WTC11 (cell line): Measurements from ENCODE around the gene PGPEP1.

Experiments
- MXD4 ChIP-seq: fragments of 250-450 bp; sonication (Bioruptor Pico); IDR thresholded peaks from 2 replicates; pipeline ENCODE4 v1.8.0; 2021; ENCODE audit warnings: mild to moderate bottlenecking, moderate library complexity, borderline replicate concordance
- TCF7 ChIP-seq: sonication (generic); formaldehyde crosslinking; IDR thresholded peaks from 2 replicates; pipeline ENCODE4 v1.8.0; 2022; ENCODE audit warnings: mild to moderate bottlenecking, low read depth, missing genetic modification reagents, moderate library complexity
- ZNF263 ChIP-seq: sonication (generic); formaldehyde crosslinking; IDR thresholded peaks from 2 replicates; pipeline ENCODE4 v1.8.1; 2022; ENCODE audit warnings: low read depth, mild to moderate bottlenecking, moderate library complexity, missing genetic modification reagents
- ZNF317 ChIP-seq: sonication (generic); formaldehyde crosslinking; IDR thresholded peaks from 2 replicates; pipeline ENCODE4 v1.8.1; 2023; ENCODE audit warnings: low read depth, mild to moderate bottlenecking, moderate library complexity, missing genetic modification reagents, borderline replicate concordance
- ZNF416 ChIP-seq: fragments of 250-450 bp; sonication (Bioruptor Pico); IDR thresholded peaks from 2 replicates; pipeline ENCODE4 v1.9.0; 2021; ENCODE audit warnings: mild to moderate bottlenecking, inconsistent platforms
- ZNF423 ChIP-seq: fragments of 250-450 bp; sonication (Bioruptor Pico); IDR thresholded peaks from 2 replicates; pipeline ENCODE4 v2.1.2; 2022; ENCODE audit warnings: mild to moderate bottlenecking, moderate library complexity
- TF ChIP-seq, protein P1 (sequence below): fragments of 200-600 bp; IDR thresholded peaks from 2 replicates; pipeline ENCODE4 v1.8.0; 2022; ENCODE audit warnings: antibody characterized with exemption
- TF ChIP-seq, protein P2 (sequence below): sonication (generic); formaldehyde crosslinking; IDR thresholded peaks from 2 replicates; pipeline ENCODE4 v1.8.0; 2022; ENCODE audit warnings: mild to moderate bottlenecking, missing genetic modification reagents
- TF ChIP-seq, protein P3 (sequence below): sonication (generic); formaldehyde crosslinking; IDR thresholded peaks from 2 replicates; pipeline ENCODE4 v1.8.0; 2023; ENCODE audit warnings: missing genetic modification reagents
- TF ChIP-seq, protein P4 (sequence below): sonication (generic); formaldehyde crosslinking; IDR thresholded peaks from 2 replicates; pipeline ENCODE4 v1.8.1; 2023; ENCODE audit warnings: mild to moderate bottlenecking, moderate library complexity, missing genetic modification reagents

DNA sequence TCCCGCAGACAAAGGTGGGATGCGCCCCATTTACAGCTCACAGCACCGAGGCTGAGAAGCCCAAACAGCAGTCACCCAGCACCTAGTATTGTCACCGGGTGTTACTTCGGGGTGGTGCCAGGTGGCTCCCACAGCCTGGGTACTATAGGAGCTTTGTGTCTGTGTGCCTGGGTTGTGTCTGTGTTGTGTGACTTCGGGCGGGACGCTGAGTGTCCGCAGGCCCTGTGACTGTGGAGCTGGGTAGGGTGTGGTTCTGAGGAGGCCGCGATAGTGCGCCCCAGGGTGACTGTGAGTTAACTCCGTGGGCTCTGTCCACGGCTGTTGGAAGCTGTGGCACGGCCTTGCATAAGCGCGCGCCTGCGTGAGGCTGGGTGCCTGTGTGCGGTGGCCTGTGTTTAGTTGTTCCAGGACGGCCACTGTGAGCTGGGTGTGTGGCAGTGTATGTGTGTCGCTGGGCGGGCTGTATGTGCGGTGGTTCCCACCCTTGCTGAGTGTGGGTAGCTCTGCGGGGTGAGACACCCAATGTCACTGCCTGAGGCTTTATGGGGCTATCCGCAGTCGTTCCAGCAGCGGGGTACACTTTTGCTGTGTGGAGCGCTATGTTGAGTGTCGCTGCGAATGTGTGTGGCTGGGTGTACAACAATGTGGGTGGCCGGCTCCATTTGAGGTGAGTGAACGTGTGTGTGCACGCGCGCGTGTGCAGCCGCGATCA lies 78.2 kb downstream of the PGPEP1 start:
- TF ChIP-seq ZNF263 (CRISPR knock-in tag), result no peak
- TF ChIP-seq, protein P1, sequence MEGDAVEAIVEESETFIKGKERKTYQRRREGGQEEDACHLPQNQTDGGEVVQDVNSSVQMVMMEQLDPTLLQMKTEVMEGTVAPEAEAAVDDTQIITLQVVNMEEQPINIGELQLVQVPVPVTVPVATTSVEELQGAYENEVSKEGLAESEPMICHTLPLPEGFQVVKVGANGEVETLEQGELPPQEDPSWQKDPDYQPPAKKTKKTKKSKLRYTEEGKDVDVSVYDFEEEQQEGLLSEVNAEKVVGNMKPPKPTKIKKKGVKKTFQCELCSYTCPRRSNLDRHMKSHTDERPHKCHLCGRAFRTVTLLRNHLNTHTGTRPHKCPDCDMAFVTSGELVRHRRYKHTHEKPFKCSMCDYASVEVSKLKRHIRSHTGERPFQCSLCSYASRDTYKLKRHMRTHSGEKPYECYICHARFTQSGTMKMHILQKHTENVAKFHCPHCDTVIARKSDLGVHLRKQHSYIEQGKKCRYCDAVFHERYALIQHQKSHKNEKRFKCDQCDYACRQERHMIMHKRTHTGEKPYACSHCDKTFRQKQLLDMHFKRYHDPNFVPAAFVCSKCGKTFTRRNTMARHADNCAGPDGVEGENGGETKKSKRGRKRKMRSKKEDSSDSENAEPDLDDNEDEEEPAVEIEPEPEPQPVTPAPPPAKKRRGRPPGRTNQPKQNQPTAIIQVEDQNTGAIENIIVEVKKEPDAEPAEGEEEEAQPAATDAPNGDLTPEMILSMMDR, result no peak
- no peak for TF ChIP-seq ZNF416
- no peak for TF ChIP-seq ZNF317 (CRISPR knock-in tag)
- TF ChIP-seq, protein P2, sequence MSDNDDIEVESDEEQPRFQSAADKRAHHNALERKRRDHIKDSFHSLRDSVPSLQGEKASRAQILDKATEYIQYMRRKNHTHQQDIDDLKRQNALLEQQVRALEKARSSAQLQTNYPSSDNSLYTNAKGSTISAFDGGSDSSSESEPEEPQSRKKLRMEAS (CRISPR knock-in tag), result no peak
- no peak for TF ChIP-seq TCF7 (CRISPR knock-in tag)
- no peak for TF ChIP-seq MXD4 (CRISPR knock-in tag)
- TF ChIP-seq, protein P3, sequence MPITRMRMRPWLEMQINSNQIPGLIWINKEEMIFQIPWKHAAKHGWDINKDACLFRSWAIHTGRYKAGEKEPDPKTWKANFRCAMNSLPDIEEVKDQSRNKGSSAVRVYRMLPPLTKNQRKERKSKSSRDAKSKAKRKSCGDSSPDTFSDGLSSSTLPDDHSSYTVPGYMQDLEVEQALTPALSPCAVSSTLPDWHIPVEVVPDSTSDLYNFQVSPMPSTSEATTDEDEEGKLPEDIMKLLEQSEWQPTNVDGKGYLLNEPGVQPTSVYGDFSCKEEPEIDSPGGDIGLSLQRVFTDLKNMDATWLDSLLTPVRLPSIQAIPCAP, result no peak
- no peak for TF ChIP-seq ZNF423 (CRISPR knock-in tag)
- TF ChIP-seq, protein P4, sequence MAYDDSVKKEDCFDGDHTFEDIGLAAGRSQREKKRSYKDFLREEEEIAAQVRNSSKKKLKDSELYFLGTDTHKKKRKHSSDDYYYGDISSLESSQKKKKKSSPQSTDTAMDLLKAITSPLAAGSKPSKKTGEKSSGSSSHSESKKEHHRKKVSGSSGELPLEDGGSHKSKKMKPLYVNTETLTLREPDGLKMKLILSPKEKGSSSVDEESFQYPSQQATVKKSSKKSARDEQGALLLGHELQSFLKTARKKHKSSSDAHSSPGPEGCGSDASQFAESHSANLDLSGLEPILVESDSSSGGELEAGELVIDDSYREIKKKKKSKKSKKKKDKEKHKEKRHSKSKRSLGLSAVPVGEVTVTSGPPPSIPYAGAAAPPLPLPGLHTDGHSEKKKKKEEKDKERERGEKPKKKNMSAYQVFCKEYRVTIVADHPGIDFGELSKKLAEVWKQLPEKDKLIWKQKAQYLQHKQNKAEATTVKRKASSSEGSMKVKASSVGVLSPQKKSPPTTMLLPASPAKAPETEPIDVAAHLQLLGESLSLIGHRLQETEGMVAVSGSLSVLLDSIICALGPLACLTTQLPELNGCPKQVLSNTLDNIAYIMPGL (CRISPR knock-in tag), result no peak
